IMR-90 (cell line): ENCODE measurements around the gene NELFCD. TPM values are rescaled to one million over a fixed set of nuclear protein-coding genes. Genes with fewer than 3 reads are reported as not detected.
A peak's percentile ranks its signal among the peaks of the same experiment; 100 is the strongest.

Experiments
- ATAC-seq: fragments of 200-7000 bp; cut with Tn5 transposase; 2 replicates; pipeline ENCODE4 v1.9.1; 2020; ENCODE audit warnings: low read depth, mild to moderate bottlenecking, moderate library complexity
- BruUV-seq: library from RNA; stranded (reverse); fragments of 400-500 nt; replicated peaks from 2 replicates; lab custom pipeline; 2021; lab: Mats Ljungman, UMichigan
- CTCF ChIA-PET: fragments of 300-600 bp; formaldehyde crosslinking; extraction: SDS; loops from one replicate; lab custom pipeline; 2021; ENCODE audit warnings: antibody characterized with exemption; lab: Yijun Ruan, JAX
- POLR2A ChIA-PET: fragments of 300-600 bp; sonication (Branson Sonifier 250); formaldehyde crosslinking; loops from one replicate; lab custom pipeline; 2022; ENCODE audit warnings: antibody characterized with exemption; ENCODE audit not compliant: unreplicated experiment; lab: Charles Lee
- DNase-seq: peaks from one replicate; pipeline ENCODE4 v3.0.0; 2013
- H2AFZ ChIP-seq: replicated peaks from 2 replicates; pipeline ENCODE3; 2013; ENCODE audit warnings: low read length, mild to moderate bottlenecking; ENCODE audit not compliant: poor library complexity
- H2AK5ac ChIP-seq: 2 replicates; pipeline ENCODE4 v1.6.1; 2013; ENCODE audit warnings: low read depth, low read length, inconsistent platforms
- H2AK9ac ChIP-seq: replicated peaks from 2 replicates; pipeline ENCODE3; 2013; ENCODE audit warnings: mild to moderate bottlenecking, low read depth, low read length, moderate library complexity; ENCODE audit not compliant: poor library complexity
- H2BK120ac ChIP-seq: 2 replicates; pipeline ENCODE4 v1.6.1; 2013; ENCODE audit warnings: low read depth, low read length, inconsistent platforms
- H2BK15ac ChIP-seq: 3 replicates; pipeline ENCODE4 v1.6.1; 2013; ENCODE audit warnings: low read depth, low read length, inconsistent platforms
- H2BK20ac ChIP-seq: 2 replicates; pipeline ENCODE4 v1.6.1; 2013; ENCODE audit warnings: low read depth, mild to moderate bottlenecking, inconsistent platforms, low read length, moderate library complexity
- H2BK5ac ChIP-seq: 2 replicates; pipeline ENCODE4 v1.6.1; 2013; ENCODE audit warnings: mild to moderate bottlenecking, low read depth, low read length, inconsistent platforms; ENCODE audit not compliant: poor library complexity, severe bottlenecking
- H3K14ac ChIP-seq: replicated peaks from 2 replicates; pipeline ENCODE4 v1.6.1; 2013; ENCODE audit warnings: low read depth, low read length, inconsistent platforms
- H3K18ac ChIP-seq: 2 replicates; pipeline ENCODE4 v1.6.1; 2013; ENCODE audit warnings: low read depth, low read length, control low read depth
- H3K23ac ChIP-seq: 2 replicates; pipeline ENCODE4 v1.6.1; 2013; ENCODE audit warnings: low read depth, low read length, inconsistent platforms
- H3K27ac ChIP-seq: 2 replicates; pipeline ENCODE4 v1.5.1; 2013; ENCODE audit warnings: mild to moderate bottlenecking, control low read depth, low read length; ENCODE audit not compliant: insufficient read depth
- H3K27me3 ChIP-seq: 2 replicates; pipeline ENCODE4 v1.6.1; 2013; ENCODE audit warnings: low read length; ENCODE audit not compliant: control insufficient read depth, insufficient read depth
- H3K36me3 ChIP-seq: 2 replicates; pipeline ENCODE4 v1.6.1; 2013; ENCODE audit warnings: low read length, mixed read lengths; ENCODE audit not compliant: control insufficient read depth, insufficient read depth
- H3K4ac ChIP-seq: 2 replicates; pipeline ENCODE4 v1.6.1; 2013; ENCODE audit warnings: low read depth, low read length, inconsistent platforms
- H3K4me1 ChIP-seq: 2 replicates; pipeline ENCODE4 v1.6.1; 2013; ENCODE audit warnings: low read length, mixed read lengths; ENCODE audit not compliant: control insufficient read depth, insufficient read depth
- H3K4me2 ChIP-seq: 2 replicates; pipeline ENCODE4 v1.6.1; 2013; ENCODE audit warnings: low read depth, mild to moderate bottlenecking, control low read depth, low read length, moderate library complexity
- H3K4me3 ChIP-seq: 2 replicates; pipeline ENCODE4 v1.5.1; 2013; ENCODE audit warnings: low read depth, mild to moderate bottlenecking, control low read depth, low read length, moderate library complexity; ENCODE audit not compliant: insufficient read depth
- H3K56ac ChIP-seq: 2 replicates; pipeline ENCODE4 v1.6.1; 2013; ENCODE audit warnings: low read length, inconsistent platforms; ENCODE audit not compliant: insufficient read depth; ENCODE audit errors: extremely low read depth
- H3K79me1 ChIP-seq, 2 experiments: 2 replicates each; pipeline ENCODE4 v1.6.1; 2013; ENCODE audit warnings: low read length in 2 of 2, inconsistent platforms in 1 of 2, low read depth in 1 of 2
- H3K9ac ChIP-seq: 2 replicates; pipeline ENCODE4 v1.6.1; 2013; ENCODE audit warnings: low read depth, low read length, control low read depth
- H3K9me1 ChIP-seq: 2 replicates; pipeline ENCODE4 v1.6.1; 2013; ENCODE audit warnings: low read length, inconsistent platforms; ENCODE audit not compliant: insufficient read depth
- H3K9me3 ChIP-seq: 2 replicates; pipeline ENCODE4 v1.6.1; 2013; ENCODE audit warnings: low read length; ENCODE audit not compliant: control insufficient read depth, insufficient read depth
- H4K20me1 ChIP-seq: 2 replicates; pipeline ENCODE4 v1.6.1; 2013; ENCODE audit warnings: low read length, inconsistent platforms; ENCODE audit not compliant: insufficient read depth
- H4K5ac ChIP-seq: 2 replicates; pipeline ENCODE4 v1.6.1; 2013; ENCODE audit warnings: mild to moderate bottlenecking, low read depth, low read length, control low read depth
- H4K8ac ChIP-seq, 2 experiments: 2 replicates each; pipeline ENCODE4 v1.6.1; 2013; ENCODE audit warnings: low read depth in 2 of 2, low read length in 2 of 2, control low read depth in 1 of 2, inconsistent platforms in 1 of 2
- H4K91ac ChIP-seq: 2 replicates; pipeline ENCODE4 v1.6.1; 2013; ENCODE audit warnings: low read depth, low read length, inconsistent platforms; ENCODE audit not compliant: insufficient read depth
- SMC3 ChIP-seq: fragments of 150-350 bp; IDR thresholded peaks from 2 replicates; pipeline ENCODE4 v1.6.1; 2016; ENCODE audit warnings: low read depth, mild to moderate bottlenecking, antibody characterized with exemption, low read length, moderate library complexity
- WGBS, 2 experiments: methylation state at CpG; one replicate each; pipeline versions ENCODE4 v1.1.5 to v1.1.7; 2013; ENCODE audit warnings: missing lambda C conversion rate in 2 of 2; ENCODE audit not compliant: insufficient read length in 1 of 2; ENCODE audit errors: extremely low coverage in 2 of 2; 5-methylcytosine and 5-hydroxymethylcytosine counted together
- dilution Hi-C: fragments of 300-500 bp; cut with HindIII; formaldehyde crosslinking; loops from one replicate; pipeline ENCODE4 v1.14.3; 2018; ENCODE audit warnings: low sequenced_read_pairs; ENCODE audit not compliant: unreplicated experiment
- in situ Hi-C: fragments of 300-500 bp; cut with MboI; formaldehyde crosslinking; loops from 3 replicates; pipeline ENCODE4 v1.14.3; 2019; ENCODE audit warnings: low sequenced_read_pairs, inconsistent platforms, mixed read lengths
- intact Hi-C: fragments of 100-400 bp; cut with micrococcal nuclease; formaldehyde crosslinking; loops from 2 replicates; pipeline ENCODE4 v1.10.0; 2022
- polyA plus RNA-seq, 3 experiments: library from polyadenylated mRNA; depleted of rRNA; stranded (reverse); fragments of >200 nt; gene quantifications; 2 replicates each; pipeline ENCODE4 v1.2.3, GENCODE V29; 2012; ENCODE audit warnings: low replicate concordance in 1 of 3
- total RNA-seq: library from RNA; depleted of rRNA; stranded (reverse); fragments of >200 nt; gene quantifications from 2 replicates; pipeline ENCODE4 v1.2.3, GENCODE V29; 2012

NELFCD gene
- total and polyA plus RNA-seq, 2 of the 4 experiments (the other 2 are of a cell fraction) = 88.9 to 94.1 TPM

DNA sequence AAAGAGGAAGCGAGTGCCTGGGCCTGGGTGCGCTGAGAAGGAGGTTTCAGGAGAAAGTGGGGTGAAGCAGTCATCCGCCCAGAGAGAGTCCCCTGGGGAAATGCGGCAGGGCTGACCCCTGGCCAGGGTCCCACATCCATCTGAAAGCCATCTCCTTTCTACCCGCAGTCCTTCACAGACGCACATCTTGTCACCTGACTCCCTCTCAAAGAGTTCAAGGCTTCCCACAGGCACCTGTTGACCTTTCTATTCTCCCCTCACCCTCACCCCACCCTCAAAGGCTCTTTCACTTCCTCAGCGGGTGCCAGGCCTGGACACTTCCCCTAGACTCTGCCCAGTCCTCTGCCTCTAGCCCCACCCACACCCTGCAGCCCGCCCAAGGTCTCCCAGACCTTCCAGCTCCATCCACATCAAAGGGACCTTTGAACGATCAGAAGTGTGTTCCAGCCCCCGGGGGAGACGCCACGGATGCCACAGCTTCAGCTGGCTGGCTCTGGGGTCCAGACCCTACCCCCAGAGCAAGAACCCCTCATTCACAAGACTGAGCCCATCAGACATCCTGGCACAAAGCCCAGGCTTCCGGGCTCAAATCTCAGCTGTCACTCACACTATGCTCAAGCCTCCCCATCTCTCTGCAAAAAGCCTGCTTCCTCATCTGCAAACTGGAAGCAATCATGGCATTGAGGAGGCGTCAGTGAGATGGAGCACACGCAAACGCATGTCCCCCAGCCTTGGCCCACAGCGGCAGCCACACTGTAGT is 23.9 kb downstream of the NELFCD start:
- ChIA-PET POLR2A (no interaction called here), CTCF (no interaction called here)
- 53% methylated on average over 12 of the region's 17 CpGs; no CpG with 5 or more reads in 1 of the 2 experiments for WGBS, 2 experiments
- Histone ChIP-seq H2BK20ac (no peak overlapping the region), H3K9me1 (peaks cover 11% of the 10 kb centered on the region; the same call in 1 of the 2 replicates), H2BK15ac (no peak overlapping the region), H3K56ac (no peak overlapping the region), H3K79me1 (peaks cover 10 to 35% of the 10 kb centered on the region in 2 experiments; a peak in 3 of 4 replicates), H3K27me3 (no peaks in the 10 kb centered on the region), H3K9me3 (no peaks in the 10 kb centered on the region), H3K14ac (no peak overlapping the region; the same call in 1 of the 2 replicates), H3K4me3 (no peak overlapping the region), H2AK9ac (no peak overlapping the region), H2AFZ (no peak overlapping the region), H3K23ac (peak overlapping the region; percentile 29), H4K20me1 (no peaks in the 10 kb centered on the region; the same call in 1 of the 2 replicates), H3K4me2 (peak overlapping the region; percentile 35; the same call in 1 of the 2 replicates), H2AK5ac (no peak overlapping the region), H4K8ac (no peak overlapping the region), H4K91ac (no peak overlapping the region), H3K9ac (no peak overlapping the region), H3K4ac (no peak overlapping the region), H3K4me1 (peaks cover 12% of the 10 kb centered on the region), H3K36me3 (peaks cover 7% of the 10 kb centered on the region), H4K5ac (no peak overlapping the region), H2BK120ac (no peak overlapping the region), H2BK5ac (no peak overlapping the region), H3K27ac (no peak overlapping the region), H3K18ac (no peak overlapping the region)
- DNase-seq = no peak
- intact Hi-C loops (no loop called here), dilution Hi-C loops (no loop called here), in situ Hi-C loops (no loop called here)
- no TSS peak for BruUV-seq
- TF ChIP-seq SMC3 = no peak
- no peak for ATAC-seq
